ENCODE results near the gene GALP.
"Not testable (repeated sequence)": the region's sequence is repeated elsewhere in the genome, so short reads cannot be mapped to it uniquely, and the experiment has no call there.

The GALP gene

GRCh38 chr19:56199687-56200086 lies 23.9 kb downstream of the GALP start:
- TF ChIP-seq, protein P1, sequence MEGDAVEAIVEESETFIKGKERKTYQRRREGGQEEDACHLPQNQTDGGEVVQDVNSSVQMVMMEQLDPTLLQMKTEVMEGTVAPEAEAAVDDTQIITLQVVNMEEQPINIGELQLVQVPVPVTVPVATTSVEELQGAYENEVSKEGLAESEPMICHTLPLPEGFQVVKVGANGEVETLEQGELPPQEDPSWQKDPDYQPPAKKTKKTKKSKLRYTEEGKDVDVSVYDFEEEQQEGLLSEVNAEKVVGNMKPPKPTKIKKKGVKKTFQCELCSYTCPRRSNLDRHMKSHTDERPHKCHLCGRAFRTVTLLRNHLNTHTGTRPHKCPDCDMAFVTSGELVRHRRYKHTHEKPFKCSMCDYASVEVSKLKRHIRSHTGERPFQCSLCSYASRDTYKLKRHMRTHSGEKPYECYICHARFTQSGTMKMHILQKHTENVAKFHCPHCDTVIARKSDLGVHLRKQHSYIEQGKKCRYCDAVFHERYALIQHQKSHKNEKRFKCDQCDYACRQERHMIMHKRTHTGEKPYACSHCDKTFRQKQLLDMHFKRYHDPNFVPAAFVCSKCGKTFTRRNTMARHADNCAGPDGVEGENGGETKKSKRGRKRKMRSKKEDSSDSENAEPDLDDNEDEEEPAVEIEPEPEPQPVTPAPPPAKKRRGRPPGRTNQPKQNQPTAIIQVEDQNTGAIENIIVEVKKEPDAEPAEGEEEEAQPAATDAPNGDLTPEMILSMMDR (IDR thresholded peaks at IDR 0.05; ENCODE audit: low read depth, low read length, missing control alignments), result no peak
- H3K4me3 ChIP-seq (replicated peaks; ENCODE audit: low read depth, low read length), result no peak overlapping the region
- DNase-seq (ENCODE audit: extremely low read depth, low read depth), result no peak

DNA sequence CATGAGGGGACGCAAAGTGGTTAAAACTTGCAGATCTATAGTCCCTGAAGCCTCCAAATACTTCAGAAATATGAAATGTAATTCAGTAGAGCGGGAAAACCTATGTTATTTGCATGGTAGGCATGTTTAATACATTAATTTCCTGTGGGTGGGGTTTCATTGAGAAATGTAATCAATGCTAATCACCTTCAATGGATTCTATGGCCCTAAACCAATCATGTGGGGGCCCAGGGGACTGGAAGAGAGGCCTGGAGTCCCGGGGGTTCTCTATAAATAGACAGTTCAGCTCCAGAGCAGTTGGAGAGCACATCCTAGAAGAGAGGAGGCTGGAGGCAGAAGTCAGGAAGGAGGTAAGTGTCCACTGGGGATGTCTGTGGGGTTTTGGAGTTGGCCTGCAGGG lies 26.2 kb downstream of the GALP start, which contains the start of gene ZSCAN5C:
ZSCAN5C (plus strand) TSS at position 301 of the 400 bp plus-strand sequence. CDS start 3,641 bp downstream, outside the sequence.
- DNase-seq (ENCODE audit: extremely low read depth, low read depth), result no peak
- no peak within 1 kb of the TSS for H3K4me3 ChIP-seq (replicated peaks; ENCODE audit: low read depth, low read length)
- TF ChIP-seq, protein P1 (IDR thresholded peaks at IDR 0.05; ENCODE audit: low read depth, low read length, missing control alignments), result no peak

DNA sequence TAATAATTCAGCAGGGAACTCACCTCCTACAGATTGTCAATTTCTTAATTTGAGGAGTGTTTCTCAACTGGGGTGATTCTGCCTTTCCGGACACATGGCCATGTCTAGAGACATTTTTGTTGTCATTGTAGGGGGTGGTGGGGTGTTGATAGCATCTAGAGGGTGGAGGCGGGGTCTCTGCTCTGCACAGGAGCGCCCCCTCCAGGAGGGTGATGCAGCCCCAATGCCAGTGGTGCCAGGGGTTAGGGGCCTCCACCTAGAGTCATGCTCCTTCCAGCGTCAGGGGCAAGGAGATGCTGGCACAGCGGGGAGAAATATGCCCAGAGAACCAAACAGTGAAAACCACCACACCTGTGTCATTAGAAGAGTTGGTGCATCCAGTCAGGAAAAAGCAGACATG lies 31.8 kb downstream of the GALP start:
- DNase-seq (ENCODE audit: extremely low read depth, low read depth); H3K4me3 ChIP-seq (replicated peaks; ENCODE audit: low read depth, low read length): not testable (repeated sequence)

DNA sequence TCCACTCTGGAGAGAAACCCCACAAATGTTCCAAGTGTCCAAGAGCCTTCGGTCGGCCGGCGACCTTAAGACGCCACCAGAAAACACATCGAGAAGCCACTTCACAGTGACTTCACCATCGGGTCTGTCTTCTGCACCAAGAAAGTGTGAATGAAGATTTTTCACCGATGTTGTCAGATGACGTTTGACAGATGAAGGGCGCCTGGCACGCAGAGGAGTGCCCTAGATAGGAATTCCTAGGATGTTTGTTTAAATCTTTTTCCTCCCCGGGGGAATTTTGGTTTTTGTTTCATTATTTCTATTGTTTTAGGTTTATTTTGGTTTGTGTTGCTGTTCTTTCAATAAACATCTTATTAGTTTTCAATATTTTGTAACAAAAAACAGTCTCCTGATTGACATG lies 33.3 kb downstream of the GALP start:
- TF ChIP-seq, protein P1 (IDR thresholded peaks at IDR 0.05; ENCODE audit: low read depth, low read length, missing control alignments), result no peak
- DNase-seq (ENCODE audit: extremely low read depth, low read depth), result no peak
- no peak overlapping the region for H3K4me3 ChIP-seq (replicated peaks; ENCODE audit: low read depth, low read length)

GRCh38 chr19:56210036-56210435 lies 34.2 kb downstream of the GALP start:
- not testable (repeated sequence) for DNase-seq (ENCODE audit: extremely low read depth, low read depth); H3K4me3 ChIP-seq (replicated peaks; ENCODE audit: low read depth, low read length)

GRCh38 chr19:56211718-56212117 lies 35.9 kb downstream of the GALP start:
- TF ChIP-seq, protein P1 (IDR thresholded peaks at IDR 0.05; ENCODE audit: low read depth, low read length, missing control alignments), result no peak
- H3K4me3 ChIP-seq (replicated peaks; ENCODE audit: low read depth, low read length), result no peak overlapping the region
- no peak for DNase-seq (ENCODE audit: extremely low read depth, low read depth)

- no peak for DNase-seq (ENCODE audit: extremely low read depth, low read depth)
- TF ChIP-seq, protein P1 (IDR thresholded peaks at IDR 0.05; ENCODE audit: low read depth, low read length, missing control alignments), result no peak
- H3K4me3 ChIP-seq (replicated peaks; ENCODE audit: low read depth, low read length), result peak overlapping the region; percentile 25
Measured at GRCh38 chr19:56217039-56217949, 41.5 kb downstream of the GALP start.

- TF ChIP-seq, protein P1 (IDR thresholded peaks at IDR 0.05; ENCODE audit: low read depth, low read length, missing control alignments), result no peak
- no peak for DNase-seq (ENCODE audit: extremely low read depth, low read depth)
- H3K4me3 ChIP-seq (replicated peaks; ENCODE audit: low read depth, low read length), result no peak overlapping the region
Measured at GRCh38 chr19:56218961-56219360, 43.2 kb downstream of the GALP start.

Measured in HFF-Myc (cell line).